ENCODE data around the gene TNFRSF8. TPM values are rescaled to one million over a fixed set of nuclear protein-coding genes. Genes with fewer than 3 reads are reported as not detected.

The TNFRSF8 gene
- polyA plus RNA-seq, 2 of the 4 experiments (the other 2 are of a cell fraction) = 0.05 TPM; not detected in 1

DNA sequence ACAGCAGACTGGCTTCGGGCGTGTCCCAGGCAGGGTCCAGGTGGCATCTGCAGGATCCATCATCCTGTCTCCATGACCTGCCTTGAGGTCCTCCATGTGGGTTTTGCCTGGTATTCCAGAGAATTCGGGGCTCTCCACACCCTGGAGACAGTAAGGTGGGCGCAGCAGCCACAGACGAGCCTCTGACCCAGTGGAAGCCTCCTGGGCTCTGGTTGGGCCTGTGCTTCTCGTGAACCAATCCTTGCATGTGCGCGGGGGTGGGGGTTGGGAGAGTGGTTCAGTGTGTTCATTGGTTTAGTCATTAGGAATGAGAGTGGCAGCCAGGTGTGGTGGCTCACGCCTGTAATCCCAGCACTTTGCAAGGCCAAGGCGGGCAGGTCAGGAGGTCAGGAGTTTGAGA is 71.6 kb downstream of the TNFRSF8 start:
- DNase-seq (ENCODE audit: low read depth in 1 of 2, low spot score in 1 of 2) = no peak
- 79% methylated on average over 7 of the region's 10 CpGs for WGBS (ENCODE audit: missing lambda C conversion rate)
- ChIA-PET CTCF (interaction anchor here (1.1 kb wide), 1 partner anchor 10 kb away, joined by 5 read pairs; no protein-coding TSS in a partner anchor), POLR2A (no interaction called here)
- TF ChIP-seq CHD2 (IDR thresholded peaks at IDR 0.05; ENCODE audit: low read length, partially characterized antibody) = no peak
- TF ChIP-seq BHLHE40 (IDR thresholded peaks at IDR 0.05; ENCODE audit: low read depth, low read length) = no peak
- TF ChIP-seq EHF (CRISPR knock-in tag; IDR thresholded peaks at IDR 0.05) = no peak
- no peak for TF ChIP-seq RCOR1 (IDR thresholded peaks at IDR 0.05; ENCODE audit: low read depth, low read length)
- TF ChIP-seq TFCP2L1 (CRISPR knock-in tag; IDR thresholded peaks at IDR 0.05) = no peak
- TF ChIP-seq, protein P1, sequence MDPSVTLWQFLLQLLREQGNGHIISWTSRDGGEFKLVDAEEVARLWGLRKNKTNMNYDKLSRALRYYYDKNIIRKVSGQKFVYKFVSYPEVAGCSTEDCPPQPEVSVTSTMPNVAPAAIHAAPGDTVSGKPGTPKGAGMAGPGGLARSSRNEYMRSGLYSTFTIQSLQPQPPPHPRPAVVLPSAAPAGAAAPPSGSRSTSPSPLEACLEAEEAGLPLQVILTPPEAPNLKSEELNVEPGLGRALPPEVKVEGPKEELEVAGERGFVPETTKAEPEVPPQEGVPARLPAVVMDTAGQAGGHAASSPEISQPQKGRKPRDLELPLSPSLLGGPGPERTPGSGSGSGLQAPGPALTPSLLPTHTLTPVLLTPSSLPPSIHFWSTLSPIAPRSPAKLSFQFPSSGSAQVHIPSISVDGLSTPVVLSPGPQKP (IDR thresholded peaks at IDR 0.05; ENCODE audit: low read depth, low read length) = no peak
- TF ChIP-seq, protein P2, sequence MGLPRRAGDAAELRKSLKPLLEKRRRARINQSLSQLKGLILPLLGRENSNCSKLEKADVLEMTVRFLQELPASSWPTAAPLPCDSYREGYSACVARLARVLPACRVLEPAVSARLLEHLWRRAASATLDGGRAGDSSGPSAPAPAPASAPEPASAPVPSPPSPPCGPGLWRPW (IDR thresholded peaks at IDR 0.05) = no peak
- TF ChIP-seq ZFP36 (IDR thresholded peaks at IDR 0.05; ENCODE audit: borderline replicate concordance, partially characterized antibody) = no peak
- TF ChIP-seq ZNF302 (CRISPR knock-in tag; IDR thresholded peaks at IDR 0.05) = no peak
- no peak for TF ChIP-seq MAFK (IDR thresholded peaks at IDR 0.05; ENCODE audit: partially characterized antibody)
- TF ChIP-seq EP300 (IDR thresholded peaks at IDR 0.05) = no peak
- TF ChIP-seq PHF8 (IDR thresholded peaks at IDR 0.05; ENCODE audit: borderline replicate concordance, low read depth) = no peak
- no peak for TF ChIP-seq SMC3 (IDR thresholded peaks at IDR 0.05)
- TF ChIP-seq NFE2L2 (conservative IDR thresholded peaks at IDR 0.05; ENCODE audit: low read length) = no peak
- no peak for TF ChIP-seq CBX2 (IDR thresholded peaks at IDR 0.05; ENCODE audit: borderline replicate concordance, low read depth)
- no peaks in the 10 kb centered on the region for H3K4me1 ChIP-seq
- H3K4me3 ChIP-seq = no peak overlapping the region
- ATAC-seq = no peak
- H3K4me2 ChIP-seq = no peak overlapping the region
- H3K9me3 ChIP-seq = no peaks in the 10 kb centered on the region
- H3K27ac ChIP-seq = no peak overlapping the region
- no peak for FAIRE-seq

DNA sequence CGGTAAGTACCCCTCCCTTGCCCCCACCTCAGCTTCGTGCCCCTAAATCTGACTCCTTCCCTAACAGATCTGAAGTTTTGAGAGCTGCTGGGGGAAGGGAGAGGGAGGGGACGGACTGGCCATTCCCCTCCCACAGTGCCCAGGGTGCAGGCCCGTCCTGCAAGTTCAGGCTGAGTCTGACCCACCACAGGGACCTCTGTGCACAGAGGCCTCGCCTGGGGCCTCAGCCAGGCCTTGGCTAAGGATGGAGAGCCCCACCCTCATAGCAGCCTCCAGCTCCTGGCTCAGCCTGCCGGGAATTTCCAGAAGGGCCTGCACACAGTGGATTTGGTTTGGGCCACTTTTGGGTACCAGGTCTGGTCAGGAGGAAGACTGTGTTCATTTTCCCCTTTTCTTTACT is 72.5 kb downstream of the TNFRSF8 start:
- WGBS (ENCODE audit: missing lambda C conversion rate) = 35% methylated on average over 4 of the region's 6 CpGs
- no peaks in the 10 kb centered on the region for H3K4me1 ChIP-seq
- H3K9me3 ChIP-seq = no peaks in the 10 kb centered on the region
- CTCF ChIA-PET = interaction anchor here (1.0 to 1.4 kb wide), 2 partner anchors 11 to 73 kb away, joined by 4 to 8 read pairs; no protein-coding TSS in a partner anchor
- no peak for FAIRE-seq
- no peak overlapping the region for H3K4me3 ChIP-seq
- H3K4me2 ChIP-seq = no peak overlapping the region
- POLR2A ChIA-PET = no interaction called here
- no peak for DNase-seq (ENCODE audit: low read depth in 1 of 2, low spot score in 1 of 2)
- H3K27ac ChIP-seq = no peak overlapping the region
- ATAC-seq = no peak; a peak in 1 of 6 replicates
- TF ChIP-seq, protein P1 (IDR thresholded peaks at IDR 0.05; ENCODE audit: low read depth, low read length) = no peak
- no peak for TF ChIP-seq PHF8 (IDR thresholded peaks at IDR 0.05; ENCODE audit: borderline replicate concordance, low read depth)
- TF ChIP-seq RARB (CRISPR knock-in tag; IDR thresholded peaks at IDR 0.05) = no peak
- no peak for TF ChIP-seq MAFK (IDR thresholded peaks at IDR 0.05; ENCODE audit: partially characterized antibody)
- TF ChIP-seq MAZ (IDR thresholded peaks at IDR 0.05; ENCODE audit: borderline replicate concordance, low read depth, low read length) = no peak
- no peak for TF ChIP-seq HOXB5 (CRISPR knock-in tag; IDR thresholded peaks at IDR 0.05)
- no peak for TF ChIP-seq CBX2 (IDR thresholded peaks at IDR 0.05; ENCODE audit: borderline replicate concordance, low read depth)
- TF ChIP-seq PBX3 (IDR thresholded peaks at IDR 0.05) = no peak
- no peak for TF ChIP-seq ZNF302 (CRISPR knock-in tag; IDR thresholded peaks at IDR 0.05)
- TF ChIP-seq FOSL2 (IDR thresholded peaks at IDR 0.05) = no peak
- TF ChIP-seq FOSL2 (CRISPR knock-in tag; IDR thresholded peaks at IDR 0.05) = no peak
- TF ChIP-seq RAD21 (conservative IDR thresholded peaks at IDR 0.05 in 1 of 2, IDR thresholded peaks at IDR 0.05 in 1 of 2) = no peak

All from A549 (cell line).